Smooth muscle cell (in vitro differentiated cells): ENCODE data around the gene FGD1. TPM values are rescaled to one million over a fixed set of nuclear protein-coding genes. Genes with fewer than 3 reads are reported as not detected.

Experiments
- DNase-seq: peaks from one replicate; lab custom pipeline; 2025; ENCODE audit not compliant: unreplicated experiment; lab: John Stamatoyannopoulos, UW
- H2AFZ ChIP-seq: fragments of 200-600 bp; sonication (generic); 2 replicates; pipeline ENCODE4 v1.6.0; 2016; ENCODE audit warnings: antibody characterized with exemption, low read depth, mild to moderate bottlenecking
- H3F3A ChIP-seq: fragments of 200-600 bp; sonication (generic); 2 replicates; pipeline ENCODE4 v1.6.0; 2017; ENCODE audit warnings: antibody characterized with exemption, low read depth
- H3K27ac ChIP-seq: fragments of 200-600 bp; sonication (generic); 2 replicates; pipeline ENCODE4 v1.5.1; 2016; ENCODE audit warnings: low read depth, mild to moderate bottlenecking
- H3K27me3 ChIP-seq: fragments of 200-600 bp; sonication (generic); 2 replicates; pipeline ENCODE4 v1.6.1; 2016; ENCODE audit warnings: low read depth, mild to moderate bottlenecking
- H3K36me3 ChIP-seq: fragments of 200-600 bp; sonication (generic); 2 replicates; pipeline ENCODE4 v1.5.1; 2016; ENCODE audit warnings: low read depth
- H3K4me1 ChIP-seq: fragments of 200-600 bp; sonication (generic); 2 replicates; pipeline ENCODE4 v1.5.1; 2016; ENCODE audit warnings: low read depth
- H3K4me2 ChIP-seq: fragments of 200-600 bp; sonication (generic); 2 replicates; pipeline ENCODE4 v1.6.0; 2016; ENCODE audit warnings: mild to moderate bottlenecking
- H3K4me3 ChIP-seq: fragments of 200-600 bp; sonication (generic); 2 replicates; pipeline ENCODE4 v1.5.1; 2016; ENCODE audit warnings: mild to moderate bottlenecking
- H3K79me2 ChIP-seq: fragments of 200-600 bp; sonication (generic); 2 replicates; pipeline ENCODE4 v1.6.0; 2016; ENCODE audit warnings: low read depth, mild to moderate bottlenecking
- H3K9ac ChIP-seq: fragments of 200-600 bp; sonication (generic); 2 replicates; pipeline ENCODE4 v1.6.0; 2016; ENCODE audit warnings: low read depth
- H3K9me3 ChIP-seq: fragments of 200-600 bp; sonication (generic); replicated peaks from 2 replicates; pipeline ENCODE4 v1.5.1; 2016; ENCODE audit warnings: low read depth
- H4K20me1 ChIP-seq: fragments of 200-600 bp; sonication (generic); 2 replicates; pipeline ENCODE4 v1.6.0; 2016; ENCODE audit warnings: low read depth
- WGBS: methylation state at CpG from one replicate; pipeline ENCODE4 v1.1.7; 2016; ENCODE audit warnings: low lambda C conversion rate; 5-methylcytosine and 5-hydroxymethylcytosine counted together
- polyA plus RNA-seq: library from polyadenylated mRNA; unstranded; fragments of >200 nt; fragmentation: Nextera tagmentation; extraction: Ambion mirVana; gene quantifications from 2 replicates; pipeline ENCODE4 v1.2.1, GENCODE V29; 2016
- total RNA-seq: library from RNA; depleted of rRNA; stranded (reverse); fragments of >200 nt; gene quantifications from 2 replicates; pipeline ENCODE4 v1.2.3, GENCODE V29; 2014
- TF ChIP-seq, protein P1 (sequence below): fragments of 200-600 bp; sonication (generic); IDR thresholded peaks from 2 replicates; pipeline ENCODE4 v1.5.1; 2017; ENCODE audit warnings: borderline replicate concordance, mild to moderate bottlenecking, antibody characterized with exemption; ENCODE audit not compliant: insufficient read depth, poor library complexity, severe bottlenecking

Gene FGD1
- total and polyA plus RNA-seq, 2 experiments from 2014 or later = 10.8 to 23.5 TPM

DNA sequence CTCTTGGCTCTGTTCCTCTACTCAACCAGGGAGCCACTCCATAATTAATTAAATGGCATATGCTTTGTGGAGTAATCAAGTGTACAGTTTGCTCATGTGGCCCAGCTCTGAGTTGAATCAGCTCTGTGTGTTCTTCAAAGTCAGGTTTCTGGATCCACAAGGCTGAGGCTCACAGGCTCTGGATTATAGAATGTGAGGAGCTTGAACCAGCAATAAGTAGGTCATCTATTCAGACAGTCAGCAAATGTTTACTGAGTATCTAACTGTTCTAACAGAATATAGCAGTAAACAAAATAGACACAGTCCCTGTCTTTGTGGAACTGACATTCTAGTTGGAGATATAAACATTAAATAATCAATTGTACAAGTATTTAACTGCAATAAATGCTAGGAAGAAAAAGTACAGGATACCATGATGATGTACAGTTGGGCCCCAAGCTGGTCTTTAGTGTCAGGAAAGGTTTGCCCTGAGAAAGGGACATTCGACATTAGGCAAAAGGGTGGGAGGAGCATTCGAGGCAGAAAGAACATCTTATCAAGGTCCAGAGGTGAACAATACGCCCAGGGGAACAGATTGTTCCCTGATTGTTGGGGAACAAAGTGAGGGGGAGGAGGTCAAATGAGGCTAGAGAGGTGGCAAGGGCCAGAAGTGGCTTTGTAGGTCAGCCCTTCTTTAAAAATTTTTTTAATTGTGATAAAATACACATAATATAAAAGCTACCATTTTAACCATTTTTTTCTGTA is 76.3 kb downstream of the FGD1 start:
- Histone ChIP-seq H3K9me3 (no peaks in the 10 kb centered on the region), H3K4me2 (no peak overlapping the region), H3K36me3 (no peaks in the 10 kb centered on the region), H3K79me2 (no peaks in the 10 kb centered on the region), H3K27me3 (no peaks in the 10 kb centered on the region), H3K4me3 (no peak overlapping the region), H3K9ac (no peak overlapping the region), H3K27ac (no peak overlapping the region), H4K20me1 (no peaks in the 10 kb centered on the region), H3F3A (no peaks in the 10 kb centered on the region), H3K4me1 (no peaks in the 10 kb centered on the region), H2AFZ (no peak overlapping the region)
- no peak for DNase-seq
- WGBS = 69% methylated on average over 3 of the region's 3 CpGs
- TF ChIP-seq, protein P1, sequence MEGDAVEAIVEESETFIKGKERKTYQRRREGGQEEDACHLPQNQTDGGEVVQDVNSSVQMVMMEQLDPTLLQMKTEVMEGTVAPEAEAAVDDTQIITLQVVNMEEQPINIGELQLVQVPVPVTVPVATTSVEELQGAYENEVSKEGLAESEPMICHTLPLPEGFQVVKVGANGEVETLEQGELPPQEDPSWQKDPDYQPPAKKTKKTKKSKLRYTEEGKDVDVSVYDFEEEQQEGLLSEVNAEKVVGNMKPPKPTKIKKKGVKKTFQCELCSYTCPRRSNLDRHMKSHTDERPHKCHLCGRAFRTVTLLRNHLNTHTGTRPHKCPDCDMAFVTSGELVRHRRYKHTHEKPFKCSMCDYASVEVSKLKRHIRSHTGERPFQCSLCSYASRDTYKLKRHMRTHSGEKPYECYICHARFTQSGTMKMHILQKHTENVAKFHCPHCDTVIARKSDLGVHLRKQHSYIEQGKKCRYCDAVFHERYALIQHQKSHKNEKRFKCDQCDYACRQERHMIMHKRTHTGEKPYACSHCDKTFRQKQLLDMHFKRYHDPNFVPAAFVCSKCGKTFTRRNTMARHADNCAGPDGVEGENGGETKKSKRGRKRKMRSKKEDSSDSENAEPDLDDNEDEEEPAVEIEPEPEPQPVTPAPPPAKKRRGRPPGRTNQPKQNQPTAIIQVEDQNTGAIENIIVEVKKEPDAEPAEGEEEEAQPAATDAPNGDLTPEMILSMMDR = no peak

DNA sequence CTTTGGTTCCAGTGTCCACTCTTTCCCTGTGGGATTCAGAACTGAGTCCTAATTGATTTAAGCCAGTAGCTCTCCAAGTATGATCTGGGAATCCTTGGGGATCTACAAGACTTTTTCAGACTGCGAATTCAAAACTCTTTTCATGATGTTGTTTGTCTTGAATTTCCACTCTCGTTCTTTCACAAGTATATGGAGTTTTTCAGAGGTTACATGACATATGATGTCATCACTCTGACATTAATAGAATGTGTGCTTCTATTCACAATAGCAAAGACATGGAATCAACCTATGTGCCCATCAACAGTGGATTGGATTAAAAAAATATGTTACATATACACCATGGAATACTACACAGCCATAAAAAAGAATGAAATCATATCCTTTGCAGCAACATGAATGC is 79.1 kb downstream of the FGD1 start:
- no peak overlapping the region for H2AFZ ChIP-seq
- no peaks in the 10 kb centered on the region for H3K79me2 ChIP-seq
- H3K9me3 ChIP-seq = no peaks in the 10 kb centered on the region
- H3K36me3 ChIP-seq = no peaks in the 10 kb centered on the region
- H3K27me3 ChIP-seq = no peaks in the 10 kb centered on the region
- no peaks in the 10 kb centered on the region for H4K20me1 ChIP-seq
- 65% methylated on average over 2 of the region's 2 CpGs for WGBS
- no peak overlapping the region for H3K4me3 ChIP-seq
- no peak overlapping the region for H3K9ac ChIP-seq
- TF ChIP-seq, protein P1 = no peak
- no peak overlapping the region for H3K27ac ChIP-seq
- no peak overlapping the region for H3K4me2 ChIP-seq
- no peaks in the 10 kb centered on the region for H3F3A ChIP-seq
- no peaks in the 10 kb centered on the region for H3K4me1 ChIP-seq
- DNase-seq = no peak

DNA sequence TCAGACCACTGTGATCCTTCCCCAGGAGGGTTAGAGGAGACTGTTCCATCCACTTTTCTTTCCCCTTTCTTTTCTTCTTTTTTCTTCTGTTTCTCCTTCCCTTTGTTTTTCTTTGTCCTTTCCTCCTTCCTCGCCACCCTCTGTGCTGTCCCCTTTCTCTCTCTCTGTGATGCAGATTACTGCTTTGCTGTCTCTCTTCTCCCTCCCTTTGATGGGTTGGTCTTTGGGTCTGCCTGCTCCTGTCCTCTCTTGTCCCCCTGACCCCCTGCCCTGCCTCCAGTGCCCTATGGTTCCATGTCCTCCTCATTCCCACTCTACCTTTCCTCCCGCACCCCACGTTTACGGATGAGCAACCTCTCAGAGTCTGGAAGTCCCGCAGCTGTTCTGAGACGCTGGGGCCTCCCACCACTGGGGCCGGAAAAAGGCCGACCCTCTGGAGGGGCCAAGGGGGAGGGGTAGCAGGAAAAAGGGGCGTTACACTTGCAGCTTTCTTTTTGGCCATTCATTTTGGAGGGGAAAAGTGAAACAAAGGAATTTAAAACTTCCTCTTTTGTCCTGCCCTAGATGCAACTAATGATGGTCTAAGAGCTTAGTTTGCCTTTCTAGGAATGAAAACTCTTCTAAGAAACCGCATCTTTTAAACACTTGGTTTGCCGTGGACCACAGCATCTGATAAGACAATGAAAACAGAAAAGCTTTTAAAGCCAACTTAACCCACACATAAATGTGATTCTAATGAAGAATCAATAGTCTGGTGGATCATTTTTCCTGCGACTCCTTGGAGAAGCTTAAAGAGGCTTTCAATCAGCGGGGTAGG is 80.3 kb downstream of the FGD1 start:
- Histone ChIP-seq H3K27ac (no peak overlapping the region), H3F3A (no peaks in the 10 kb centered on the region), H3K36me3 (no peaks in the 10 kb centered on the region), H3K9me3 (no peaks in the 10 kb centered on the region), H3K4me1 (no peaks in the 10 kb centered on the region), H4K20me1 (no peaks in the 10 kb centered on the region), H3K4me2 (no peak overlapping the region), H2AFZ (no peak overlapping the region), H3K27me3 (no peaks in the 10 kb centered on the region), H3K9ac (no peak overlapping the region), H3K4me3 (no peak overlapping the region), H3K79me2 (no peaks in the 10 kb centered on the region)
- TF ChIP-seq, protein P1 = no peak
- no peak for DNase-seq
- 62% methylated on average over 13 of the region's 13 CpGs for WGBS
